ENCODE measurements around the gene PALM.

Gene PALM

GRCh38 chr19:768424-768823 is 59.7 kb downstream of the PALM start:
- peak overlapping the region; percentile 45 for H3K27ac ChIP-seq
- no peak for TF ChIP-seq CTCF (conservative IDR thresholded peaks at IDR 0.05; ENCODE audit: low read depth)
- ChIA-PET CTCF (no interaction called here), POLR2A (ENCODE audit: low non-redundant PET) (no interaction called here)
- no peak for DNase-seq (ENCODE audit: low spot score)

- POLR2A ChIA-PET (ENCODE audit: low non-redundant PET) = interaction anchor here (0.6 to 0.9 kb wide), 2 partner anchors 30 to 87 kb away, joined by 3 read pairs; no protein-coding TSS in a partner anchor
Measured at GRCh38 chr19:769616-770015, 60.9 kb downstream of the PALM start.

GRCh38 chr19:771332-771785 is 62.6 kb downstream of the PALM start:
- POLR2A ChIA-PET (ENCODE audit: low non-redundant PET) = no interaction called here
- H3K27ac ChIP-seq = 0 out of 2 replicates have a peak overlapping the region, but pooled peaks have one; percentile 11
- CTCF ChIA-PET = interaction anchor here (1.1 kb wide), 1 partner anchor 30 kb away, joined by 5 read pairs; no protein-coding TSS in a partner anchor
- DNase-seq (ENCODE audit: low spot score) = peak; percentile 38
- no peak; the same call in 1 of the 2 replicates for TF ChIP-seq CTCF (conservative IDR thresholded peaks at IDR 0.05; ENCODE audit: low read depth)

More at GRCh38 chr19:769616-770015, 60.9 kb downstream of the PALM start:
- no peak for DNase-seq (ENCODE audit: low spot score)
- CTCF ChIA-PET = interaction anchor here (0.6 to 1.3 kb wide), 8 partner anchors 74 to 1116 kb away, joined by 3 to 8 read pairs (median 4); partner anchors contain the start of gene ABHD17A
- no peak overlapping the region for H3K27ac ChIP-seq
- TF ChIP-seq CTCF (conservative IDR thresholded peaks at IDR 0.05; ENCODE audit: low read depth) = no peak

GRCh38 chr19:772063-772462 is 63.3 kb downstream of the PALM start:
- no peak overlapping the region; the same call in 1 of the 2 replicates for H3K27ac ChIP-seq
- ChIA-PET POLR2A (ENCODE audit: low non-redundant PET) (interaction anchor here (0.6 kb wide), 1 partner anchor 77 kb away, joined by 6 read pairs; no protein-coding TSS in a partner anchor), CTCF (interaction anchor here (0.7 kb wide), 1 partner anchor 84 kb away, joined by 5 read pairs; no protein-coding TSS in a partner anchor)
- DNase-seq (ENCODE audit: low spot score) = no peak
- no peak for TF ChIP-seq CTCF (conservative IDR thresholded peaks at IDR 0.05; ENCODE audit: low read depth)

GRCh38 chr19:772730-773436 is 64.1 kb downstream of the PALM start:
- TF ChIP-seq CTCF (conservative IDR thresholded peaks at IDR 0.05; ENCODE audit: low read depth) = no peak
- ChIA-PET CTCF (interaction anchor here (0.7 kb wide), 1 partner anchor 83 kb away, joined by 5 read pairs; no protein-coding TSS in a partner anchor), POLR2A (ENCODE audit: low non-redundant PET) (interaction anchor here (0.6 kb wide), 2 partner anchors 76 to 121 kb away, joined by 4 to 6 read pairs; no protein-coding TSS in a partner anchor)
- peak overlapping the region; percentile 68 for H3K27ac ChIP-seq
- no peak for DNase-seq (ENCODE audit: low spot score)

- DNase-seq (ENCODE audit: low spot score) = no peak
- ChIA-PET POLR2A (ENCODE audit: low non-redundant PET) (no interaction called here), CTCF (no interaction called here)
- no peak for TF ChIP-seq CTCF (conservative IDR thresholded peaks at IDR 0.05; ENCODE audit: low read depth)
- peak overlapping the region; percentile 65 for H3K27ac ChIP-seq
Measured at GRCh38 chr19:776549-776948, 67.8 kb downstream of the PALM start.

Data from RWPE1 (cell line).